ENCODE measurements around the gene HOXD11.

DNA sequence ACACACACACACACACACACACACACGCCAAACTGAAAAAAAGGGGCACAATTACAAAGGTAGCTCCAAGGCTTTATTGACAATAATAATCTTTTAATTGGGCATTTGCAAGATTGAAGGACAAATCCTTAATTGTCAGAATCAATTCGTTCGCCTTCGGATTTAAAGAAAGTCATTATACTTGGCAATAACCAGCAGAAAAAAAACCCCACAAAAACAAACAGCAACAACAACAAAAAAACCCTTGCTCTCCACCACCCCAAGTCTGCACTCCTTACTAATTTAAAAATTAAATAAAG, 20.6 kb downstream of the HOXD11 start:
- TF ChIP-seq, protein P1, sequence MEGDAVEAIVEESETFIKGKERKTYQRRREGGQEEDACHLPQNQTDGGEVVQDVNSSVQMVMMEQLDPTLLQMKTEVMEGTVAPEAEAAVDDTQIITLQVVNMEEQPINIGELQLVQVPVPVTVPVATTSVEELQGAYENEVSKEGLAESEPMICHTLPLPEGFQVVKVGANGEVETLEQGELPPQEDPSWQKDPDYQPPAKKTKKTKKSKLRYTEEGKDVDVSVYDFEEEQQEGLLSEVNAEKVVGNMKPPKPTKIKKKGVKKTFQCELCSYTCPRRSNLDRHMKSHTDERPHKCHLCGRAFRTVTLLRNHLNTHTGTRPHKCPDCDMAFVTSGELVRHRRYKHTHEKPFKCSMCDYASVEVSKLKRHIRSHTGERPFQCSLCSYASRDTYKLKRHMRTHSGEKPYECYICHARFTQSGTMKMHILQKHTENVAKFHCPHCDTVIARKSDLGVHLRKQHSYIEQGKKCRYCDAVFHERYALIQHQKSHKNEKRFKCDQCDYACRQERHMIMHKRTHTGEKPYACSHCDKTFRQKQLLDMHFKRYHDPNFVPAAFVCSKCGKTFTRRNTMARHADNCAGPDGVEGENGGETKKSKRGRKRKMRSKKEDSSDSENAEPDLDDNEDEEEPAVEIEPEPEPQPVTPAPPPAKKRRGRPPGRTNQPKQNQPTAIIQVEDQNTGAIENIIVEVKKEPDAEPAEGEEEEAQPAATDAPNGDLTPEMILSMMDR (IDR thresholded peaks at IDR 0.05; ENCODE audit: low read depth, low read length, poor library complexity, severe bottlenecking): no peak
- no peak for TF ChIP-seq EZH2phosphoT487 (IDR thresholded peaks at IDR 0.05; ENCODE audit: borderline replicate concordance, low read length)

All from DOHH2 (cell line).